ENCODE data around the gene GRIN3B. TPM values are rescaled to one million over a fixed set of nuclear protein-coding genes. Genes with fewer than 3 reads are reported as not detected.

Gene GRIN3B
- total RNA-seq, 1 experiment from 2014 or later, result 3.5 TPM

DNA sequence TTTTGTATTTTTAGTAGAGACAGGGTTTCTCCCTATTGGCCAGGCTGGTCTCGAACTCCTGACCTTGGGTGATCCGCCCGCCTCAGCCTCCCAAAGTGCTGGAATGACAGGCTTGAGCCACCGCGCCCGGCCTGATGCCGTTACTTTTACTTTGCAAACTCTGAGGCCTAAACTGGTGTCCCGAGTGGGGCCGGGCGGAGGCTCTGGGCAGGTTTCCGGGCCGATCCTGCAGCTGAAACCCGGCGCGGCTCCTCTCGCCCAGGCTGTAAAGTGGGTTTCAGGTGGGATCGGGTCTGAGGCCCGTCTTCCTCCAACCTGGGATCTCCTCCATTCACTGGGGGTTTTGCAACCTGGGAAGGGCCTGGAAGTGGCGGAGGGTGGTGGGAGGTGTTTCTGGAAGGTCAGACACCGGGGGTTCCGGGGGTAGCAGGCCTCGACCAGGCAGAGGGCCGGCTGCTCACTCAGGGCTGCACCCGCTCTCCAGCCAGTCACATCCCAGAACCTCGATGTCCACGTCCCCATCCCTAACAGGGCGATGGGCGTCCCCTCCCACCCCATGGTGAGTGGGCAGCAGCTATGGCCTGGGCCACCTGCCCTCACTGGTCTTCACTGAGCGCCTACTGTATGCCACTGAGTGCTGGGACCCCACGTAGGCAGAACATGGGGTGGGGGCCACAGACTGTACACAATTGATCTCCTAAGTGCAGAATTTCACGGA, 37.4 kb upstream of the GRIN3B start:
- DNase-seq (ENCODE audit: low spot score), result no peak
- in situ Hi-C loops (cut with HindIII; ENCODE audit: low sequenced_read_pairs), result no loop called here

DNA sequence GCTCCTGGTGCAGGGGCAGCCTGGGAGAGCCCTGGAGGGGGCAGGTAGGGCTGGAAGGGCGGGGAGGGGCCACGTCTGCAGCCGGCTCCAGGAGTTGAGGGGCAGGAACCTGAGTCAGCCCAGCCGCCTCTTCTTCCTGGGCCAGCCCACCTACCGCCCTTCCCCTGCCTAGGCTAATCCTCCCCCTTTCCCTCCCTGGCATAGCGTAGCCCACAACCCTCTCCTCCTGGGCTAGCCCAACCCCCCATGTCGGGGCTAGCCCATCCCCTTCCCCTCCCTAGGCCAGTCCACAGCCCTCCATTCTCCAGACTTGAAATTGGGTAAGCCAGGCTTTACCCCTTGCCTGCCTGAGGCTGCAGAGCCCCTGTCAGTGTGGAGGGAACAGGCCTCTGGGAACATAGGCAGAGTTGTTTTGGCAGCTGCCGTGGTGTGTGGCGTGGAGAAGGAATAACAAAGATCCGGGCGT, 36.7 kb upstream of the GRIN3B start:
- DNase-seq (ENCODE audit: low spot score), result no peak
- in situ Hi-C loops (cut with HindIII; ENCODE audit: low sequenced_read_pairs), result no loop called here

DNA sequence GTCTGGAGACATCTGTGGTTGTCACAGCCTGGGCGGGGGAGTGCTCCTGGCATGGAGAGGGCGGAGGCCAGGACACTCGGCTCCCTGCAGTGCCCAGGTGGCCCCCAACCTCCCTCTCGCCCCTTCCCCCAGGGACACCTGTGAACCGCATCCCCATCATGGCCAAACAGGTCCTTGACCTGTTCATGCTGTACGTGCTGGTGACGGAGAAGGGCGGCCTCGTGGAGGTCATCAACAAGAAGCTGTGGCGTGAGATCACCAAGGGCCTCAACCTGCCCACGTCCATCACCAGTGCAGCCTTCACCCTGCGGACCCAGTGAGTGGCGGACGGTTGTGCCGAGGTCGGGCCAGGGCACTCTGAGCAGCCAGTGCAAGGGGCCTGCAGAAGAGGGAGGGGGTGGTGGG, 36.1 kb upstream of the GRIN3B start:
- in situ Hi-C loops (cut with HindIII; ENCODE audit: low sequenced_read_pairs), result no loop called here

DNA sequence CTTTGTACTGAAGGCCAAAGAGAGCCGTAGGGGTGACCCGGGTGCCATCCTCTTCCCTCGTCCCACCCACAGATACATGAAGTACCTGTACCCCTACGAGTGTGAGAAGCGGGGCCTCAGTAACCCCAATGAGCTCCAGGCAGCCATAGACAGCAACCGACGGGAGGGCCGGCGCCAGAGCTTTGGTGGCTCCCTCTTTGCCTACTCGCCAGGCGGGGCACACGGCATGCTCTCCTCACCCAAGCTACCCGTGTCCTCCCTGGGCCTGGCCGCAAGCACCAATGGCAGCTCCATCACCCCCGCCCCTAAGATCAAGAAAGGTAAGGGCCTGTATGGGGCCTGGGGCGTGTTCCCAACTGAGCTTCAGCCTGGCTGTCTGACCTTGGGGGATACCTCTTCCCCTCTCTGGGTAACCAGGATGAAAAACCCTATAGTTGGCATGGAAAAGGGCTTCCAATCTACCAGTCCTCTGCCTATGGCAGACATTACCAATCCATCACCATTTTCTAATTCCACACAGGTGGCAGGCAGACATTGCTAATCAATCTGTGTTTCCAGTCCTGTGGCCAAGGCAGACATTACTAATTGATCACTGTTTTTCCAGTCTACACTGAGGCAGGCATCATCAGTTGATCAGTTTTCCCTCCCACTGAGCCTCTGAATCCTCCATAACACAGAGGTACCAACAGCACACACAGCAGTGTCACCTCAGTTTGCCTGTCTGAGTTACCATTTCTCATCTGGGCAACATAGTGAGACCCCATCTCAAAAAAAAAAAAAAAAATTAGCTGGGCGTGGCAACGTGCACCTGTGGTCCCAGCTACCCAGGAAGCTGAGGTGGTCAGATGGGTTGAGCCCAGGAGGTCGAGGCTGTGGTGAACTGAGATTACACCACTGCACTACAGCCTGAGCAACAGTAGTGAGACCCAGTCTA, 35.2 kb upstream of the GRIN3B start:
- DNase-seq (ENCODE audit: low spot score), result no peak
- in situ Hi-C loops (cut with HindIII; ENCODE audit: low sequenced_read_pairs), result no loop called here

More for the DNA sequence above, 36.1 kb upstream of the GRIN3B start:
- DNase-seq (ENCODE audit: low spot score), result no peak

DNA sequence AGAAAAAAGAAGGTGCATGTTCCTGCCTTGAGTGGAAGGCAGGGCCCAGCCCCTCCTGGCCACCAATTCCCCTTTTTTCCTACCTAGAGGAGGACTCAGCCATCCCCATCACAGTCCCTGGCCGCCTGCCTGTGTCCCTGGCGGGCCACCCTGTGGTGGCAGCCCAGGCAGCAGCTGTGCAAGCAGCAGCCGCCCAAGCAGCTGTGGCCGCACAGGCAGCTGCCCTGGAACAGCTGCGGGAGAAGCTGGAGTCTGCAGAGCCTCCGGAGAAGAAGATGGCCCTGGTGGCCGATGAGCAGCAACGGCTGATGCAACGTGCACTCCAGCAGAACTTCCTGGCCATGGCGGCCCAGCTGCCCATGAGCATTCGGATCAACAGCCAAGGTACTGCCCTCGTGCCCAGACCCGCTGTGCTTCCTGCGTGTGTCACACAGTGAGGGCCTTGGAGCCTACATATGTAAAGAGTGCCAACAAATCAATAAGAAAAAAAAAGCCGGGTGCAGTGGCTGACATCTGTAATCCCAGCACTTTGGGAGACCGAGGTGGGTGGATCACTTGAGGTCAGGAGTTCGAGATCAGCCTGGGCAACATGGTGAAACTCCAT, 33.6 kb upstream of the GRIN3B start:
- no peak for DNase-seq (ENCODE audit: low spot score)
- in situ Hi-C loops (cut with HindIII; ENCODE audit: low sequenced_read_pairs), result no loop called here

- no peak for DNase-seq (ENCODE audit: low spot score)
- in situ Hi-C loops (cut with HindIII; ENCODE audit: low sequenced_read_pairs), result no loop called here
Observed at GRCh38 chr19:970695-971094, 29.5 kb upstream of the GRIN3B start.

GRCh38 chr19:971795-972194, 28.4 kb upstream of the GRIN3B start:
- in situ Hi-C loops (cut with HindIII; ENCODE audit: low sequenced_read_pairs), result no loop called here
- no peak for DNase-seq (ENCODE audit: low spot score)

DNA sequence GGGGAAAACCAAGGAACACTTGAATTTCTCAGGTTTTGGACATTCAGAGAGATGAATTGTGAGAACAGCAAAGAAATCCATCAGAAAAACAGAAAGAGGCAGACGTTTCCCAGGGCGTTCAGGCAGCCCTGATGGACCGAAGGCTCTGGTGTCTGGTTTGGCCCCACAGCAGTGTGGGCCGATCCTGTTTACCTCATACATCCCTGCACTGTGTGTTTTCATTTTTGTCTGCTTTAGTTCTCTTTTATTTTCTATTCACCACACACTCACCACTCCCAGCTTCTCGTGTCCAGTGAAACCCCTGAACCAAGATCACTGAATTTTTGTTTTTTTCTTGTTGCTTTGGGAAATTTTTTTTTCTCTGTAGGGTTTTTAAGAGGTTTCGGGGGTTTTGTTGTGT, 27.9 kb upstream of the GRIN3B start:
- in situ Hi-C loops (cut with HindIII; ENCODE audit: low sequenced_read_pairs), result no loop called here
- no peak for DNase-seq (ENCODE audit: low spot score)

- in situ Hi-C loops (cut with HindIII; ENCODE audit: low sequenced_read_pairs), result no loop called here
- DNase-seq (ENCODE audit: low spot score), result no peak
Observed at GRCh38 chr19:973726-974563, 26.3 kb upstream of the GRIN3B start.

GRCh38 chr19:974564-975257, 25.5 kb upstream of the GRIN3B start:
- in situ Hi-C loops (cut with HindIII; ENCODE audit: low sequenced_read_pairs), result no loop called here
- no peak for DNase-seq (ENCODE audit: low spot score)

GRCh38 chr19:976476-976875, 23.7 kb upstream of the GRIN3B start:
- DNase-seq (ENCODE audit: low spot score), result no peak
- in situ Hi-C loops (cut with HindIII; ENCODE audit: low sequenced_read_pairs), result no loop called here

DNA sequence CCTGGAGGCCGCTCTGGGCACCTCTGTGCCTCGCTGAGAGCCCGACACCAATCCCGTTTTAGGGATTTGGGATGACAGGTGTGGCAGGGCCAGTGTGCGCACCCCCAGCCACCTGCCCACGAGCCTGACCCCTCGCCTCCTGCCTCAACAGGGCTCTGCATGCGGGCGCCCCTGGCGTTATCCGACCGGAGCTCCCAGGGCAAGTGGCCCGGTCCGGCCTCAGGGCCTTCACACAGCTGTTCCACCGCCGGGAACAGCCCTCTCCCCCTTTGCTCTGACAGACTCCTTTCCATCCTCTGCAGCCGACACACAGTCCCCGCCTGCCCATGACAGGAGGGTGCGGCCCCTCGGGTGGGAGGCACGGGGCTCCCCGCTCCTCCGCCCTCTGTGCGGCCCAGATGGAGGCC, 23.2 kb upstream of the GRIN3B start:
- in situ Hi-C loops (cut with HindIII; ENCODE audit: low sequenced_read_pairs), result no loop called here
- DNase-seq (ENCODE audit: low spot score), result no peak

DNA sequence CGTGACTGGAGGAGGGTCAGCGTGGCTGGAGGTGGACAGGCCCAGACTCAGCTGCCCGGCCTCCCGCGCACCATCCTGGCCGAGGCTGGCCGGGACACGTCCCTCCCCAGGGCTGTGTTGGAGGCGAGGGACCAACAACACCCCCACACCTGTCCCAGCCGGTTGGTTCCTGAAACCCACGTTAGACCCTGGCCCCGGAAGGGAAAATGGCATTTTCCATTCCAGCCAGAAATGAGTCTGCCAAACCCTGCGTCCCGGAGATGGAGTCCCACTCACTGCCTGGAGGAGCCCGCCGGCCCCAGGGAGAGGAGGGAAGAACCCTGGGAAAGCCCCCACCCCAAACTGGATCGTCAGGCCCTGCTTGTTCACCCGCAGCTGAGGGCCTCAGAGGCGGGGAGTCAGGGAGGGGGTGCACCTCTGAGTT, 20.9 kb upstream of the GRIN3B start:
- no peak for DNase-seq (ENCODE audit: low spot score)
- in situ Hi-C loops (cut with HindIII; ENCODE audit: low sequenced_read_pairs), result no loop called here

DNA sequence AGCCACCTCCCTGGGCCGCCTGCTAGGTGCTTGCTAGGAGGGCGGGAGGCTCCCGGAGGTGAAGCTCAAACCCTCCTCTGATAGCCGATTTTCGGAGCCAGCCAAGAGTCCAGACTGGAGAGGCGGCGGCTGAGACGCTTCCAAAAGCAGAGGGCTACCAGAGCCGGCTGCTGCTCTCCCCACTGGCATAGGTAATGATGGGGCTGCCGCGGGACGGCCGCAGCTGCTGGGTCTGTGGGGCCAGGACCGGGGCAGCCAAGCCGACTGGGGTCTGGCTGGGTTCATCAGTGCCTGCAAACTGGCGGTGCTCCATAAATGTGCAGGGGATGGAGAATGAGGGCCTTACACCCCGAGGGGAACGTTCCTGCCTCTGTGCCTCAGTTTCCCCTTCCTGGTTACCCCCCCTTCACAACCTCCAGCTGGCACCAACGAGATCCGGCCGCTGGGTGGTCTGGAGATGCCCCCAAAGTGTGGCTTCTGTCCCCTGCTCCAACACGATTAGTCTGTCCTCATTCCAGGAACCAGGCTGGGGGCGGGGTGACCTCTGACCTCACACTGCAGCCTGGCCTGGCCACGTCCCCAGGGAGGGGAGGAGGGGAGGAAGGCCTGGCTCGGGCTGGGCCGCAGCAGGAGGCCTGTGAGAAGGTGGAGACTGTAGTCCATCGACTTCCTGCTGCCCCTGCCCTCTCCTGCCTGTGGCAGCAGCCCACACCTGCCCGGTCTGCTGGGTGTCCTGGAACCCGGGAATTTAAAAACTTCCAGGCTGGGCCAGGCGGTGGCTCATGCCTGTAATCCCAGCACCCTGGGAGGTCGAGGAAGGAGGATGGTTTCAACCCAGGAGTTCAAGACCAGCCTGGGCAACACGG, 19.9 kb upstream of the GRIN3B start:
- in situ Hi-C loops (cut with HindIII; ENCODE audit: low sequenced_read_pairs), result no loop called here
- DNase-seq (ENCODE audit: low spot score), result peak; percentile 27

- in situ Hi-C loops (cut with HindIII; ENCODE audit: low sequenced_read_pairs), result no loop called here
- peak; percentile 71 for DNase-seq (ENCODE audit: low spot score)
Observed at GRCh38 chr19:982567-983170, 17.6 kb upstream of the GRIN3B start.

GRCh38 chr19:984165-984967, 15.9 kb upstream of the GRIN3B start, which contains the start of gene WDR18:
TSS of gene WDR18 (plus strand) at chr19:984345. CDS start at chr19:984354, 9 bp downstream.
- in situ Hi-C loops (cut with HindIII; ENCODE audit: low sequenced_read_pairs), result no loop called here
- DNase-seq (ENCODE audit: low spot score), result peak; percentile 92
